WTC11 (cell line): ENCODE measurements around the gene DHDH. TPM values are rescaled to one million over a fixed set of nuclear protein-coding genes. Genes with fewer than 3 reads are reported as not detected.

Experiments used
- AFF4 ChIP-seq: sonication (generic); formaldehyde crosslinking; IDR thresholded peaks from 2 replicates; pipeline ENCODE4 v1.8.1; 2023; ENCODE audit warnings: mild to moderate bottlenecking, missing genetic modification reagents, borderline replicate concordance
- ATF1 ChIP-seq: sonication (generic); formaldehyde crosslinking; IDR thresholded peaks from 2 replicates; pipeline ENCODE4 v1.8.1; 2023; ENCODE audit warnings: mild to moderate bottlenecking, moderate library complexity, missing genetic modification reagents
- ELF4 ChIP-seq: sonication (generic); formaldehyde crosslinking; IDR thresholded peaks from 2 replicates; pipeline ENCODE4 v1.8.1; 2022; ENCODE audit warnings: low read depth, mild to moderate bottlenecking, moderate library complexity, missing genetic modification reagents
- ETV6 ChIP-seq: sonication (generic); formaldehyde crosslinking; IDR thresholded peaks from 2 replicates; pipeline ENCODE4 v1.8.1; 2022; ENCODE audit warnings: mild to moderate bottlenecking, missing genetic modification reagents
- GRHL2 ChIP-seq: fragments of 250-450 bp; sonication (Bioruptor Pico); IDR thresholded peaks from 2 replicates; pipeline ENCODE4 v1.8.0; 2022; ENCODE audit warnings: mild to moderate bottlenecking, moderate library complexity; ENCODE audit not compliant: insufficient replicate concordance, severe bottlenecking
- HMGA2 ChIP-seq: fragments of 250-450 bp; sonication (Bioruptor Pico); IDR thresholded peaks from 2 replicates; pipeline ENCODE4 v1.4.0; 2021; ENCODE audit warnings: mild to moderate bottlenecking, moderate library complexity
- JAZF1 ChIP-seq: fragments of 250-450 bp; sonication (Bioruptor Pico); IDR thresholded peaks from 2 replicates; pipeline ENCODE4 v1.9.0; 2021; ENCODE audit warnings: moderate library complexity, mild to moderate bottlenecking, inconsistent platforms
- JUN ChIP-seq: sonication (generic); formaldehyde crosslinking; IDR thresholded peaks from 2 replicates; pipeline ENCODE4 v1.8.0; 2023; ENCODE audit warnings: mild to moderate bottlenecking, missing genetic modification reagents
- KAT7 ChIP-seq: sonication (generic); formaldehyde crosslinking; IDR thresholded peaks from 2 replicates; pipeline ENCODE4 v1.8.1; 2023; ENCODE audit warnings: missing genetic modification reagents, mild to moderate bottlenecking, borderline replicate concordance
- MLX ChIP-seq: sonication (generic); formaldehyde crosslinking; IDR thresholded peaks from 2 replicates; pipeline ENCODE4 v1.8.1; 2023; ENCODE audit warnings: mild to moderate bottlenecking, missing genetic modification reagents, moderate library complexity
- NFYB ChIP-seq: sonication (generic); formaldehyde crosslinking; conservative IDR thresholded peaks from 2 replicates; pipeline ENCODE4 v1.8.0; 2022; ENCODE audit warnings: low read depth, missing genetic modification reagents
- NR1H2 ChIP-seq: sonication (generic); formaldehyde crosslinking; IDR thresholded peaks from 2 replicates; pipeline ENCODE4 v1.9.0; 2021; ENCODE audit warnings: mild to moderate bottlenecking, moderate library complexity, missing genetic modification reagents
- NR2C2 ChIP-seq: sonication (generic); formaldehyde crosslinking; IDR thresholded peaks from 2 replicates; pipeline ENCODE4 v1.8.0; 2022; ENCODE audit warnings: mild to moderate bottlenecking, missing genetic modification reagents
- NR3C1 ChIP-seq: sonication (generic); formaldehyde crosslinking; conservative IDR thresholded peaks from 2 replicates; pipeline ENCODE4 v1.8.1; 2023; ENCODE audit warnings: low read depth, mild to moderate bottlenecking, missing genetic modification reagents
- RORB ChIP-seq: fragments of 250-450 bp; sonication (Bioruptor Pico); IDR thresholded peaks from 2 replicates; pipeline ENCODE4 v1.9.0; 2021; ENCODE audit warnings: mild to moderate bottlenecking
- SMAD4 ChIP-seq: sonication (generic); formaldehyde crosslinking; IDR thresholded peaks from 2 replicates; pipeline ENCODE4 v1.8.0; 2022; ENCODE audit warnings: mild to moderate bottlenecking, missing genetic modification reagents
- TEAD1 ChIP-seq: sonication (generic); formaldehyde crosslinking; IDR thresholded peaks from 2 replicates; pipeline ENCODE4 v1.8.0; 2022; ENCODE audit warnings: mild to moderate bottlenecking, missing genetic modification reagents
- USF1 ChIP-seq: sonication (generic); formaldehyde crosslinking; IDR thresholded peaks from 2 replicates; pipeline ENCODE4 v1.8.0; 2022; ENCODE audit warnings: mild to moderate bottlenecking, missing genetic modification reagents
- ZBTB21 ChIP-seq: sonication (generic); formaldehyde crosslinking; IDR thresholded peaks from 2 replicates; pipeline ENCODE4 v1.8.1; 2023; ENCODE audit warnings: mild to moderate bottlenecking, missing genetic modification reagents, borderline replicate concordance
- ZNF138 ChIP-seq: sonication (generic); formaldehyde crosslinking; conservative IDR thresholded peaks from 2 replicates; pipeline ENCODE4 v1.8.1; 2022; ENCODE audit warnings: mild to moderate bottlenecking, moderate library complexity, missing genetic modification reagents
- ZNF317 ChIP-seq: sonication (generic); formaldehyde crosslinking; IDR thresholded peaks from 2 replicates; pipeline ENCODE4 v1.8.1; 2023; ENCODE audit warnings: low read depth, mild to moderate bottlenecking, moderate library complexity, missing genetic modification reagents, borderline replicate concordance
- ZNF532 ChIP-seq: fragments of 250-450 bp; sonication (Bioruptor Pico); IDR thresholded peaks from 2 replicates; pipeline ENCODE4 v1.9.0; 2021; ENCODE audit warnings: mild to moderate bottlenecking, borderline replicate concordance
- total RNA-seq: library from RNA; stranded (reverse); gene quantifications from 3 replicates; pipeline ENCODE4 v1.2.3, GENCODE V29; 2021
- TF ChIP-seq, protein P1 (sequence below): sonication (generic); formaldehyde crosslinking; IDR thresholded peaks from 2 replicates; pipeline ENCODE4 v1.8.0; 2023; ENCODE audit warnings: mild to moderate bottlenecking, missing genetic modification reagents
- TF ChIP-seq, protein P2 (sequence below): sonication (generic); formaldehyde crosslinking; IDR thresholded peaks from 2 replicates; pipeline ENCODE4 v1.8.0; 2022; ENCODE audit warnings: mild to moderate bottlenecking, missing genetic modification reagents
- TF ChIP-seq, protein P3 (sequence below): fragments of 250-450 bp; sonication (Bioruptor Pico); IDR thresholded peaks from 2 replicates; pipeline ENCODE4 v1.9.0; 2021; ENCODE audit warnings: mild to moderate bottlenecking
- TF ChIP-seq, protein P4 (sequence below): sonication (generic); formaldehyde crosslinking; conservative IDR thresholded peaks from 2 replicates; pipeline ENCODE4 v1.8.1; 2022; ENCODE audit warnings: mild to moderate bottlenecking, missing genetic modification reagents

The DHDH gene
- total RNA-seq, 1 experiment from 2014 or later: 3.0 TPM

DNA sequence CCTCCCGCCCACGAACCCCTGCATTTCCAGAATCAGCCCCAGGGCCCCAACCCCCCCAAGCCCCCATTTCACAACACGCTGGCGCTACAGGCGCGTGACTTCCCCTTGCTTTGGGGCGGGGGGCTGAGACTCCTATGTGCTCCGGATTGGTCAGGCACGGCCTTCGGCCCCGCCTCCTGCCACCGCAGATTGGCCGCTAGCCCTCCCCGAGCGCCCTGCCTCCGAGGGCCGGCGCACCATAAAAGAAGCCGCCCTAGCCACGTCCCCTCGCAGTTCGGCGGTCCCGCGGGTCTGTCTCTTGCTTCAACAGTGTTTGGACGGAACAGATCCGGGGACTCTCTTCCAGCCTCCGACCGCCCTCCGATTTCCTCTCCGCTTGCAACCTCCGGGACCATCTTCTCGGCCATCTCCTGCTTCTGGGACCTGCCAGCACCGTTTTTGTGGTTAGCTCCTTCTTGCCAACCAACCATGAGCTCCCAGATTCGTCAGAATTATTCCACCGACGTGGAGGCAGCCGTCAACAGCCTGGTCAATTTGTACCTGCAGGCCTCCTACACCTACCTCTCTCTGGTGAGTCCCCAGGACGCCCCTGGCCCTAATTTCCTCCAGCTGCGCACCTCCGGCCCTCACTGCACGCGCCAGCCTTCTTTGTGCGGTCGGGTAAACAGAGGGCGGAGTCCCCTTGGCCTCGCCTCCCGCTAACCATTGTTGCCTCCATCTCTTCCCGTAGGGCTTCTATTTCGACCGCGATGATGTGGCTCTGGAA is 31.7 kb downstream of the DHDH start, which contains the start of gene FTL (continued):
- TF ChIP-seq, protein P1, sequence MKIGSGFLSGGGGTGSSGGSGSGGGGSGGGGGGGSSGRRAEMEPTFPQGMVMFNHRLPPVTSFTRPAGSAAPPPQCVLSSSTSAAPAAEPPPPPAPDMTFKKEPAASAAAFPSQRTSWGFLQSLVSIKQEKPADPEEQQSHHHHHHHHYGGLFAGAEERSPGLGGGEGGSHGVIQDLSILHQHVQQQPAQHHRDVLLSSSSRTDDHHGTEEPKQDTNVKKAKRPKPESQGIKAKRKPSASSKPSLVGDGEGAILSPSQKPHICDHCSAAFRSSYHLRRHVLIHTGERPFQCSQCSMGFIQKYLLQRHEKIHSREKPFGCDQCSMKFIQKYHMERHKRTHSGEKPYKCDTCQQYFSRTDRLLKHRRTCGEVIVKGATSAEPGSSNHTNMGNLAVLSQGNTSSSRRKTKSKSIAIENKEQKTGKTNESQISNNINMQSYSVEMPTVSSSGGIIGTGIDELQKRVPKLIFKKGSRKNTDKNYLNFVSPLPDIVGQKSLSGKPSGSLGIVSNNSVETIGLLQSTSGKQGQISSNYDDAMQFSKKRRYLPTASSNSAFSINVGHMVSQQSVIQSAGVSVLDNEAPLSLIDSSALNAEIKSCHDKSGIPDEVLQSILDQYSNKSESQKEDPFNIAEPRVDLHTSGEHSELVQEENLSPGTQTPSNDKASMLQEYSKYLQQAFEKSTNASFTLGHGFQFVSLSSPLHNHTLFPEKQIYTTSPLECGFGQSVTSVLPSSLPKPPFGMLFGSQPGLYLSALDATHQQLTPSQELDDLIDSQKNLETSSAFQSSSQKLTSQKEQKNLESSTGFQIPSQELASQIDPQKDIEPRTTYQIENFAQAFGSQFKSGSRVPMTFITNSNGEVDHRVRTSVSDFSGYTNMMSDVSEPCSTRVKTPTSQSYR (CRISPR knock-in tag): no peak
- peak; percentile 74; the same call in 1 of the 2 replicates for TF ChIP-seq JUN
- peak; percentile 83; the same call in 1 of the 2 replicates for TF ChIP-seq RORB
- TF ChIP-seq, protein P2, sequence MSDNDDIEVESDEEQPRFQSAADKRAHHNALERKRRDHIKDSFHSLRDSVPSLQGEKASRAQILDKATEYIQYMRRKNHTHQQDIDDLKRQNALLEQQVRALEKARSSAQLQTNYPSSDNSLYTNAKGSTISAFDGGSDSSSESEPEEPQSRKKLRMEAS: no peak; the same call in none of the 2 replicates
- no peak for TF ChIP-seq NR1H2 (CRISPR knock-in tag)
- no peak for TF ChIP-seq NR2C2 (CRISPR knock-in tag)
- TF ChIP-seq HMGA2 (CRISPR knock-in tag): no peak
- TF ChIP-seq, protein P3, sequence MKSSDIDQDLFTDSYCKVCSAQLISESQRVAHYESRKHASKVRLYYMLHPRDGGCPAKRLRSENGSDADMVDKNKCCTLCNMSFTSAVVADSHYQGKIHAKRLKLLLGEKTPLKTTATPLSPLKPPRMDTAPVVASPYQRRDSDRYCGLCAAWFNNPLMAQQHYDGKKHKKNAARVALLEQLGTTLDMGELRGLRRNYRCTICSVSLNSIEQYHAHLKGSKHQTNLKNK (CRISPR knock-in tag): 0 out of 2 replicates have a peak, but pooled peaks have one; percentile 62
- TF ChIP-seq SMAD4 (CRISPR knock-in tag): no peak
- TF ChIP-seq ZNF138 (CRISPR knock-in tag): no peak
- TF ChIP-seq MLX (CRISPR knock-in tag): no peak
- TF ChIP-seq ZNF532 (CRISPR knock-in tag): no peak
- TF ChIP-seq ZNF317 (CRISPR knock-in tag): no peak
- peak; percentile 71 for TF ChIP-seq NFYB (CRISPR knock-in tag)
- TF ChIP-seq NR3C1: no peak
- no peak for TF ChIP-seq GRHL2
- peak; percentile 49; the same call in 1 of the 2 replicates for TF ChIP-seq ATF1 (CRISPR knock-in tag)
- no peak for TF ChIP-seq AFF4
- no peak for TF ChIP-seq KAT7
- peak; percentile 84 for TF ChIP-seq TEAD1
- TF ChIP-seq, protein P4, sequence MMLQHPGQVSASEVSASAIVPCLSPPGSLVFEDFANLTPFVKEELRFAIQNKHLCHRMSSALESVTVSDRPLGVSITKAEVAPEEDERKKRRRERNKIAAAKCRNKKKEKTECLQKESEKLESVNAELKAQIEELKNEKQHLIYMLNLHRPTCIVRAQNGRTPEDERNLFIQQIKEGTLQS (CRISPR knock-in tag): no peak
- 0 out of 2 replicates have a peak, but pooled peaks have one; percentile 31 for TF ChIP-seq USF1
- no peak for TF ChIP-seq JAZF1 (CRISPR knock-in tag)
- TF ChIP-seq ZBTB21 (CRISPR knock-in tag): no peak
- TF ChIP-seq ETV6 (CRISPR knock-in tag): peak; percentile 77; the same call in 1 of the 2 replicates
- TF ChIP-seq ELF4: no peak
